Neuronal stem cell (in vitro differentiated cells): ENCODE measurements around the gene DOK4.

Source experiments
- DNase-seq: peaks from one replicate; pipeline ENCODE4 v3.0.0-alpha.2; 2013; ENCODE audit warnings: low spot score
- H2AFZ ChIP-seq: one replicate; pipeline ENCODE4 v1.6.1; 2013; ENCODE audit warnings: mild to moderate bottlenecking, low read length, inconsistent platforms
- H2AK5ac ChIP-seq: 2 replicates; pipeline ENCODE4 v1.6.1; 2013; ENCODE audit warnings: low read depth, mild to moderate bottlenecking, inconsistent platforms, low read length, moderate library complexity, mixed read lengths
- H2BK120ac ChIP-seq: 2 replicates; pipeline ENCODE4 v1.6.1; 2013; ENCODE audit warnings: low read depth, mild to moderate bottlenecking, inconsistent platforms, low read length, moderate library complexity, mixed read lengths
- H2BK12ac ChIP-seq: one replicate; pipeline ENCODE4 v1.6.1; 2013; ENCODE audit warnings: low read length, inconsistent platforms
- H2BK15ac ChIP-seq: 2 replicates; pipeline ENCODE4 v1.6.1; 2013; ENCODE audit warnings: mild to moderate bottlenecking, low read length, inconsistent platforms, mixed read lengths
- H2BK5ac ChIP-seq: one replicate; pipeline ENCODE4 v1.6.1; 2013; ENCODE audit warnings: inconsistent platforms, mild to moderate bottlenecking, low read length, moderate library complexity
- H3K14ac ChIP-seq: one replicate; pipeline ENCODE4 v1.6.1; 2013; ENCODE audit warnings: low read length, inconsistent platforms
- H3K18ac ChIP-seq: 2 replicates; pipeline ENCODE4 v1.6.1; 2013; ENCODE audit warnings: low read length, inconsistent platforms
- H3K23ac ChIP-seq: 2 replicates; pipeline ENCODE4 v1.6.1; 2013; ENCODE audit warnings: low read depth, mild to moderate bottlenecking, mixed read lengths, low read length, inconsistent platforms; ENCODE audit not compliant: poor library complexity
- H3K27ac ChIP-seq: replicated peaks from 3 replicates; pipeline ENCODE4 v1.5.1; 2013; ENCODE audit warnings: low read length, inconsistent platforms
- H3K27me3 ChIP-seq, 3 experiments: 2 replicates each; pipeline ENCODE4 v1.6.1; 2013; ENCODE audit warnings: low read length in 3 of 3, mild to moderate bottlenecking in 2 of 3, inconsistent platforms in 1 of 3, low read depth in 1 of 3, mixed read lengths in 1 of 3, moderate library complexity in 1 of 3; ENCODE audit not compliant: control insufficient read depth in 3 of 3, insufficient read depth in 3 of 3
- H3K36me3 ChIP-seq, 2 donors: replicated peaks in 1 of 2; 2 replicates each; pipeline ENCODE4 v1.6.1; 2013; ENCODE audit warnings: low read length in 2 of 2; ENCODE audit not compliant: control insufficient read depth in 2 of 2, insufficient read depth in 2 of 2
- H3K4ac ChIP-seq: 2 replicates; pipeline ENCODE4 v1.6.1; 2013; ENCODE audit warnings: inconsistent platforms, mild to moderate bottlenecking, low read length, moderate library complexity
- H3K4me1 ChIP-seq, 2 donors: 1 replicate in 1 of 2; 2 replicates in 1 of 2; pipeline ENCODE4 v1.6.1; 2013; ENCODE audit warnings: low read length in 2 of 2, low read depth in 1 of 2; ENCODE audit not compliant: control insufficient read depth in 2 of 2, insufficient read depth in 1 of 2
- H3K4me2 ChIP-seq: one replicate; pipeline ENCODE4 v1.6.1; 2013; ENCODE audit warnings: mild to moderate bottlenecking, low read length, inconsistent platforms; ENCODE audit not compliant: insufficient read depth, poor library complexity, severe bottlenecking
- H3K4me3 ChIP-seq, 2 donors: 2 replicates each; pipeline ENCODE4 v1.5.1; 2013; ENCODE audit warnings: low read length in 2 of 2, mild to moderate bottlenecking in 2 of 2, inconsistent platforms in 1 of 2, moderate library complexity in 1 of 2
- H3K79me1 ChIP-seq: one replicate; pipeline ENCODE4 v1.6.1; 2013; ENCODE audit warnings: low read depth, mild to moderate bottlenecking, inconsistent platforms, low read length, moderate library complexity
- H3K9ac ChIP-seq: one replicate; pipeline ENCODE4 v1.6.1; 2013; ENCODE audit warnings: mild to moderate bottlenecking, low read depth, low read length, inconsistent platforms; ENCODE audit not compliant: poor library complexity
- H3K9me3 ChIP-seq, 2 donors: replicated peaks in 1 of 2; 2 replicates each; pipeline versions ENCODE3 to v1.6.1; 2013; ENCODE audit warnings: low read length in 2 of 2, mild to moderate bottlenecking in 2 of 2, inconsistent platforms in 1 of 2, low read depth in 1 of 2, mixed read lengths in 1 of 2, moderate library complexity in 1 of 2; ENCODE audit not compliant: control insufficient read depth in 2 of 2, insufficient read depth in 1 of 2
- H4K8ac ChIP-seq: one replicate; pipeline ENCODE4 v1.6.1; 2013; ENCODE audit warnings: low read depth, mild to moderate bottlenecking, inconsistent platforms, low read length, moderate library complexity
- H4K91ac ChIP-seq: one replicate; pipeline ENCODE4 v1.6.1; 2013; ENCODE audit warnings: low read length, low read depth, mild to moderate bottlenecking, inconsistent platforms; ENCODE audit not compliant: poor library complexity
- WGBS, 2 donors: extraction: QIAGEN DNeasy Blood & Tissue Kit; methylation state at CpG; one replicate each; pipeline ENCODE4 v1.1.7; 2013; ENCODE audit warnings: missing lambda C conversion rate in 2 of 2, mixed read lengths in 1 of 2; ENCODE audit not compliant: insufficient read length in 2 of 2, insufficient replicate concordance in 1 of 2; ENCODE audit errors: extremely low coverage in 2 of 2; 5-methylcytosine and 5-hydroxymethylcytosine counted together

The DOK4 gene

GRCh38 chr16:57478396-57479204 lies 7.7 kb downstream of the DOK4 start:
- H4K91ac ChIP-seq: no peak overlapping the region
- H3K9me3 ChIP-seq: no peaks in the 10 kb centered on the region
- no peak overlapping the region for H3K27ac ChIP-seq

GRCh38 chr16:57477531-57478202 lies 8.6 kb downstream of the DOK4 start:
- H3K4me1 ChIP-seq: peaks cover 33 to 35% of the 10 kb centered on the region in 2 donors

More at GRCh38 chr16:57478396-57479204, 7.7 kb downstream of the DOK4 start:
- Histone ChIP-seq H3K4me1 (peaks cover 33 to 35% of the 10 kb centered on the region in 2 donors), H2BK12ac (peak overlapping the region; percentile 14), H3K27me3 (peaks cover 0 to 7% (median 0%) of the 10 kb centered on the region in 3 experiments), H2AK5ac (peak overlapping the region; percentile 87), H3K14ac (no peak overlapping the region), H3K4me2 (peak overlapping the region; percentile 66), H2AFZ (peak overlapping the region; percentile 87), H3K4ac (peak overlapping the region; percentile 4), H4K8ac (no peak overlapping the region), H2BK5ac (no peak overlapping the region), H2BK15ac (no peak overlapping the region), H3K9ac (peak overlapping the region; percentile 64), H2BK120ac (no peak overlapping the region), H3K79me1 (peaks cover 7% of the 10 kb centered on the region), H3K36me3 (peaks cover 5 to 8% of the 10 kb centered on the region in 2 donors), H3K18ac (peak overlapping the region; percentile 86), H3K4me3 (peak overlapping the region; percentile 46 to 62), H3K23ac (peak overlapping the region; percentile 81)
- DNase-seq: no peak
- WGBS, 2 donors: 100% methylated on average over 3 of the region's 15 CpGs; no CpG with 5 or more reads in 1 of the 2 donors

DNA sequence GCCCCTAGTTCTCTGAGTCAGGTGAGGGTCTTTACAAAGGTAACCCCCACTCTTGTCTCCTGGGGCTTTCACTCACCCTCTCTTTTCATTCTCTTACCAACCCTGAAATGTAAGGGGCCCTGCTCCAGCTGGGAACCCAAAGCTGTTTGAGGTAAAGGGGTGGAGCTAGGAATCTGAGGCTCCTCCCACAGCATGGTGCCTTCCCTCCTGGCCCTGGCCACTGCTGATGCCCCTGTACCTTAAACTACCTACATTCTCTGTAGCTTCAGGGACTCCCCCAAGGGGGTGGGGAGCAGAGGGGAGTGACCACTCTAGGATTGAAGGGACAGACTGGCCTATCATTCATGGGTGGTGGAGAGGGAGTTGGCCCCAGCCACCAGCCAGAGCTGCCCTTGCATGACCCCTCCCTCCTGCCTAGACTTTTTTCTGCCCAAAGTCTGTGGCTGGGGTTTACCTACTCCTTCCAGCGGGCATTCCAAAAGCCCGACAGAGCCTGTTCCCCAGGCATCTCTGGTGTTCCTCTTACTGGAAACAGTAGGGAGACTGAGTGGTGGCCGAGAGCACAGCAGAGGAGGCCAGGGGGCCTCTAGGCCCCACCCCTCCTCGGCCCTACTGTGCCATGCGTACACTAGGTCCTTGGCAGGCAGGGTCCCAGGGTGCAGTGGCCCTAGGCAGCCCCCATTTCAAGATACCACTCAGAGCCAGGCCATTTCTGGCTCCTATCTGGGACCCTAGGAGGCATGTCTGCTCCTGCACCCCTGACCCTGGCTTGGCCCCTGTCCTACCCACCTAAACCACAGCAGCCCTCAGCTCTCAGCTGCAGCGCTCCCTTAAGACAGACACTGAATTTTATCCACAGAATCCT lies 9.5 kb downstream of the DOK4 start:
- Histone ChIP-seq H2AFZ (no peak overlapping the region), H3K9me3 (no peaks in the 10 kb centered on the region), H2BK120ac (no peak overlapping the region), H4K8ac (peak overlapping the region; percentile 43), H3K79me1 (peaks cover 4% of the 10 kb centered on the region), H3K4ac (peak overlapping the region; percentile 23), H3K18ac (peak overlapping the region; percentile 57), H2BK5ac (peak overlapping the region; percentile 62), H3K9ac (no peak overlapping the region), H2BK15ac (no peak overlapping the region), H3K4me1 (peaks cover 33 to 35% of the 10 kb centered on the region in 2 donors), H3K23ac (no peak overlapping the region), H4K91ac (no peak overlapping the region), H3K36me3 (peaks cover 23 to 24% of the 10 kb centered on the region in 2 donors), H3K4me2 (no peak overlapping the region), H3K4me3 (no peak overlapping the region), H2AK5ac (peak overlapping the region; percentile 86), H3K14ac (peak overlapping the region; percentile 89), H3K27ac (no peak overlapping the region), H2BK12ac (peak overlapping the region; percentile 41), H3K27me3 (no peaks in the 10 kb centered on the region)
- DNase-seq: no peak
- WGBS, 2 donors: no CpG with 5 or more reads among the region's 6 CpGs

More at GRCh38 chr16:57477531-57478202, 8.6 kb downstream of the DOK4 start:
- peak overlapping the region; percentile 43 for H4K8ac ChIP-seq
- H2BK15ac ChIP-seq: peak overlapping the region; percentile 26
- H3K27me3 ChIP-seq: no peaks in the 10 kb centered on the region
- peaks cover 4% of the 10 kb centered on the region for H3K79me1 ChIP-seq
- DNase-seq: no peak
- peaks cover 15 to 16% of the 10 kb centered on the region in 2 donors for H3K36me3 ChIP-seq
- H2AK5ac ChIP-seq: peak overlapping the region; percentile 85
- H3K9me3 ChIP-seq: no peaks in the 10 kb centered on the region
- WGBS, 2 donors: no CpG with 5 or more reads among the region's 9 CpGs
- no peak overlapping the region for H3K4me3 ChIP-seq
- no peak overlapping the region for H3K27ac ChIP-seq
- peak overlapping the region; percentile 75 for H2BK12ac ChIP-seq
- H3K23ac ChIP-seq: no peak overlapping the region
- peak overlapping the region; percentile 71 for H3K14ac ChIP-seq
- H2AFZ ChIP-seq: no peak overlapping the region
- H3K9ac ChIP-seq: peak overlapping the region; percentile 30
- no peak overlapping the region for H2BK120ac ChIP-seq
- H3K4ac ChIP-seq: no peak overlapping the region
- H2BK5ac ChIP-seq: peak overlapping the region; percentile 46
- no peak overlapping the region for H3K4me2 ChIP-seq
- H3K18ac ChIP-seq: peak overlapping the region; percentile 53
- H4K91ac ChIP-seq: no peak overlapping the region
